Measurements from ENCODE around the gene TESK1. TPM values are rescaled to one million over a fixed set of nuclear protein-coding genes. Genes with fewer than 3 reads are reported as not detected.
"Not testable (repeated sequence)": the region's sequence is repeated elsewhere in the genome, so short reads cannot be mapped to it uniquely, and the experiment has no call there.

The TESK1 gene
- total RNA-seq, 4 donors from 2014 or later = 11.9 to 69.2 (median 45.8) TPM

GRCh38 chr9:35588506-35588905, 16.6 kb upstream of the TESK1 start:
- DNase-seq; intact Hi-C loops (cut with DNase I; ENCODE audit: low total_unique reads); H3K36me3 ChIP-seq; H3K4me3 ChIP-seq; in situ Hi-C loops (cut with MboI; ENCODE audit: low pct_ligation_motif_present in 1 of 4, low pct_unique_long_range_greater_than_20kb in 1 of 4, low sequenced_read_pairs in 3 of 4); H3K27me3 ChIP-seq; H3K4me1 ChIP-seq; H3K27ac ChIP-seq: not testable (repeated sequence)
- H3K9me3 ChIP-seq = peaks cover 7 to 16% of the 10 kb centered on the region in 2 donors
- 95% methylated on average over 5 of the region's 5 CpGs; no CpG with 5 or more reads in 1 of the 2 donors for WGBS, 2 donors (ENCODE audit: low coverage in 1 of 2)

GRCh38 chr9:35593581-35593980, 11.5 kb upstream of the TESK1 start:
- in situ Hi-C loops (cut with MboI; ENCODE audit: low pct_ligation_motif_present in 1 of 4, low pct_unique_long_range_greater_than_20kb in 1 of 4, low sequenced_read_pairs in 3 of 4) = no loop called here
- peaks cover 11 to 12% of the 10 kb centered on the region in 2 donors for H3K9me3 ChIP-seq

GRCh38 chr9:35594471-35594870, 10.6 kb upstream of the TESK1 start:
- no peak for DNase-seq
- Histone ChIP-seq H3K4me3 (no peak overlapping the region), H3K36me3 (no peaks in the 10 kb centered on the region), H3K4me1 (peaks cover 0 to 3% (median 0%) of the 10 kb centered on the region in 4 donors), H3K27me3 (no peaks in the 10 kb centered on the region), H3K9me3 (peaks cover 11 to 12% of the 10 kb centered on the region in 2 donors), H3K27ac (no peak overlapping the region)
- TF ChIP-seq EP300 (IDR thresholded peaks at IDR 0.05; ENCODE audit: low read depth) = no peak
- TF ChIP-seq POLR2AphosphoS5 (IDR thresholded peaks at IDR 0.05) = no peak
- no peak for TF ChIP-seq POLR2A (IDR thresholded peaks at IDR 0.05)
- TF ChIP-seq CTCF (IDR thresholded peaks at IDR 0.05) = no peak
- in situ Hi-C loops (cut with MboI; ENCODE audit: low pct_ligation_motif_present in 1 of 4, low pct_unique_long_range_greater_than_20kb in 1 of 4, low sequenced_read_pairs in 3 of 4) (no loop called here), intact Hi-C loops (cut with DNase I; ENCODE audit: low total_unique reads) (no loop called here)
- 91 to 94% methylated on average over 4 of the region's 4 CpGs for WGBS, 2 donors (ENCODE audit: low coverage in 1 of 2)

More at GRCh38 chr9:35593581-35593980, 11.5 kb upstream of the TESK1 start:
- no peak overlapping the region for H3K4me3 ChIP-seq
- H3K27me3 ChIP-seq = no peaks in the 10 kb centered on the region
- H3K27ac ChIP-seq = no peak overlapping the region
- H3K4me1 ChIP-seq = no peaks in the 10 kb centered on the region
- no peaks in the 10 kb centered on the region for H3K36me3 ChIP-seq
- no peak for TF ChIP-seq POLR2AphosphoS5 (IDR thresholded peaks at IDR 0.05)
- no peak for TF ChIP-seq CTCF (IDR thresholded peaks at IDR 0.05)
- TF ChIP-seq POLR2A (IDR thresholded peaks at IDR 0.05) = no peak
- no peak for TF ChIP-seq EP300 (IDR thresholded peaks at IDR 0.05; ENCODE audit: low read depth)
- intact Hi-C loops (cut with DNase I; ENCODE audit: low total_unique reads) = no loop called here
- no peak for DNase-seq

- WGBS, 2 donors (ENCODE audit: low coverage in 1 of 2) = 67 to 92% methylated on average over 1 to 2 of the region's 2 CpGs
Observed at GRCh38 chr9:35596907-35597306, 8.2 kb upstream of the TESK1 start.

GRCh38 chr9:35598866-35599590, 6.0 kb upstream of the TESK1 start:
- Histone ChIP-seq H3K4me1 (peaks cover 0 to 13% (median 10%) of the 10 kb centered on the region in 4 donors), H3K36me3 (no peaks in the 10 kb centered on the region), H3K4me3 (no peak overlapping the region), H3K27me3 (no peaks in the 10 kb centered on the region), H3K27ac (no peak overlapping the region), H3K9me3 (peaks cover under 1% of the 10 kb centered on the region in 2 donors)
- DNase-seq = peak; percentile 48
- 66% methylated on average over 11 of the region's 11 CpGs; no CpG with 5 or more reads in 1 of the 2 donors for WGBS, 2 donors (ENCODE audit: low coverage in 1 of 2)
- in situ Hi-C loops (cut with MboI; ENCODE audit: low pct_ligation_motif_present in 1 of 4, low pct_unique_long_range_greater_than_20kb in 1 of 4, low sequenced_read_pairs in 3 of 4) = no loop called here
- TF ChIP-seq POLR2A (IDR thresholded peaks at IDR 0.05) = no peak
- no peak for TF ChIP-seq EP300 (IDR thresholded peaks at IDR 0.05; ENCODE audit: low read depth)
- intact Hi-C loops (cut with DNase I; ENCODE audit: low total_unique reads) = no loop called here

More at GRCh38 chr9:35596907-35597306, 8.2 kb upstream of the TESK1 start:
- DNase-seq; H3K36me3 ChIP-seq; intact Hi-C loops (cut with DNase I; ENCODE audit: low total_unique reads); H3K27me3 ChIP-seq; H3K4me3 ChIP-seq; in situ Hi-C loops (cut with MboI; ENCODE audit: low pct_ligation_motif_present in 1 of 4, low pct_unique_long_range_greater_than_20kb in 1 of 4, low sequenced_read_pairs in 3 of 4); H3K4me1 ChIP-seq; H3K27ac ChIP-seq: not testable (repeated sequence)
- H3K9me3 ChIP-seq = peaks cover 11 to 12% of the 10 kb centered on the region in 2 donors
